RCC 7860 (cell line): ENCODE measurements around the gene CFDP1.
"Not testable (repeated sequence)": the region's sequence is repeated elsewhere in the genome, so short reads cannot be mapped to it uniquely, and the experiment has no call there.

ENCODE experiments used
- DNase-seq: peaks from one replicate; pipeline ENCODE4 v3.0.0-alpha.2; 2015; ENCODE audit warnings: low spot score
- FAIRE-seq: peaks from 2 replicates; lab custom pipeline; 2012; peaks lifted over from hg19 to GRCh38; lab: Jason Lieb, UNC

Gene CFDP1

GRCh38 chr16:75272097-75272551, 161.2 kb downstream of the CFDP1 start:
- FAIRE-seq: no peak
- DNase-seq: no peak

GRCh38 chr16:75271441-75272096, 161.7 kb downstream of the CFDP1 start:
- no peak for FAIRE-seq

GRCh38 chr16:75269358-75269757, 163.9 kb downstream of the CFDP1 start:
- not testable (repeated sequence) for DNase-seq, FAIRE-seq

More at GRCh38 chr16:75271441-75272096, 161.7 kb downstream of the CFDP1 start:
- no peak for DNase-seq

GRCh38 chr16:75267631-75268264, 165.6 kb downstream of the CFDP1 start:
- FAIRE-seq: no peak

GRCh38 chr16:75266738-75267630, 166.3 kb downstream of the CFDP1 start:
- DNase-seq (no peak), FAIRE-seq (no peak)

More at GRCh38 chr16:75267631-75268264, 165.6 kb downstream of the CFDP1 start:
- DNase-seq: peak; percentile 74

GRCh38 chr16:75265911-75266701, 167.2 kb downstream of the CFDP1 start:
- FAIRE-seq: no peak
- peak; percentile 59 for DNase-seq

GRCh38 chr16:75264999-75265910, 168.0 kb downstream of the CFDP1 start:
- DNase-seq (no peak), FAIRE-seq (no peak)

GRCh38 chr16:75264457-75264998, 168.8 kb downstream of the CFDP1 start:
- DNase-seq: no peak
- FAIRE-seq: no peak

- DNase-seq: peak; percentile 75
- peak; percentile 80 for FAIRE-seq
Measured at GRCh38 chr16:75263963-75264445, 169.3 kb downstream of the CFDP1 start.

GRCh38 chr16:75263291-75263962, 169.9 kb downstream of the CFDP1 start:
- FAIRE-seq: no peak
- no peak for DNase-seq

- FAIRE-seq: no peak
- no peak for DNase-seq
Measured at GRCh38 chr16:75262800-75263127, 170.5 kb downstream of the CFDP1 start.

- no peak for FAIRE-seq
- DNase-seq: no peak
Measured at GRCh38 chr16:75262104-75262799, 171.1 kb downstream of the CFDP1 start.

GRCh38 chr16:75261590-75262078, 171.7 kb downstream of the CFDP1 start:
- DNase-seq: no peak
- no peak for FAIRE-seq

- FAIRE-seq (no peak), DNase-seq (no peak)
Measured at GRCh38 chr16:75260851-75261589, 172.3 kb downstream of the CFDP1 start.

GRCh38 chr16:75258807-75259141, 174.5 kb downstream of the CFDP1 start:
- FAIRE-seq: no peak
- no peak for DNase-seq

GRCh38 chr16:75257886-75258806, 175.2 kb downstream of the CFDP1 start:
- no peak for DNase-seq
- no peak for FAIRE-seq
